ENCODE results near the gene BCOR. TPM values are rescaled to one million over a fixed set of nuclear protein-coding genes. Genes with fewer than 3 reads are reported as not detected.

The BCOR gene
- total RNA-seq, 2 donors from 2014 or later = 22.8 to 23.7 TPM

GRCh38 chrX:40005292-40006011, 92.3 kb downstream of the BCOR start:
- intact Hi-C loops (cut with DNase I) = loop anchor here in 1 of 2 donors (5.0 kb wide), 1 partner anchor 188 kb away; no protein-coding TSS in a partner anchor
- no peak for DNase-seq (ENCODE audit: low spot score)

- no peak for DNase-seq (ENCODE audit: low spot score)
- intact Hi-C loops (cut with DNase I) = loop anchor here in 1 of 2 donors (5.0 kb wide), 1 partner anchor 188 kb away; no protein-coding TSS in a partner anchor
Observed at GRCh38 chrX:40004921-40005291, 92.9 kb downstream of the BCOR start.

- DNase-seq (ENCODE audit: low spot score) = no peak
- intact Hi-C loops (cut with DNase I) = no loop called here
Observed at GRCh38 chrX:40004246-40004535, 93.6 kb downstream of the BCOR start.

GRCh38 chrX:40003428-40004245, 94.1 kb downstream of the BCOR start:
- intact Hi-C loops (cut with DNase I) = no loop called here
- no peak for DNase-seq (ENCODE audit: low spot score)

- intact Hi-C loops (cut with DNase I) = no loop called here
- DNase-seq (ENCODE audit: low spot score) = no peak
Observed at GRCh38 chrX:40003071-40003427, 94.7 kb downstream of the BCOR start.

Measured in posterior vena cava (tissue), 2 donors.